Duodenal mucosa (tissue), 2 donors: Measurements from ENCODE around the gene TSPAN9.

ENCODE experiments used
- H3K27ac ChIP-seq: one replicate; pipeline ENCODE4 v1.7.0; 2013; ENCODE audit warnings: low read depth, low read length
- H3K27me3 ChIP-seq, 2 donors: one replicate each; pipeline ENCODE4 v1.7.0; 2013; ENCODE audit warnings: low read length in 2 of 2, control low read depth in 1 of 2; ENCODE audit not compliant: insufficient read depth in 2 of 2, control insufficient read depth in 1 of 2
- H3K36me3 ChIP-seq, 2 donors: one replicate each; pipeline ENCODE4 v1.7.0; 2013; ENCODE audit warnings: low read length in 2 of 2, control low read depth in 1 of 2; ENCODE audit not compliant: insufficient read depth in 2 of 2, control insufficient read depth in 1 of 2
- H3K4me1 ChIP-seq, 2 donors: one replicate each; pipeline ENCODE4 v1.7.0; 2013; ENCODE audit warnings: low read length in 2 of 2, control low read depth in 1 of 2; ENCODE audit not compliant: insufficient read depth in 2 of 2, control insufficient read depth in 1 of 2
- H3K4me3 ChIP-seq, 2 donors: one replicate each; pipeline ENCODE4 v1.7.0; 2013; ENCODE audit warnings: low read length in 2 of 2, low read depth in 1 of 2
- H3K9ac ChIP-seq, 2 donors: one replicate each; pipeline ENCODE4 v1.7.0; 2013; ENCODE audit warnings: low read length in 2 of 2, low read depth in 1 of 2
- H3K9me3 ChIP-seq, 2 donors: one replicate each; pipeline ENCODE4 v1.7.0; 2013; ENCODE audit warnings: low read length in 2 of 2, control low read depth in 1 of 2; ENCODE audit not compliant: control insufficient read depth in 1 of 2

Gene TSPAN9

GRCh38 chr12:3319723-3320492, 242.7 kb downstream of the TSPAN9 start:
- Histone ChIP-seq H3K27ac (no peak overlapping the region), H3K4me3 (no peak overlapping the region), H3K9ac (no peak overlapping the region), H3K27me3 (no peaks in the 10 kb centered on the region), H3K4me1 (no peaks in the 10 kb centered on the region), H3K9me3 (no peaks in the 10 kb centered on the region), H3K36me3 (no peaks in the 10 kb centered on the region)

- Histone ChIP-seq H3K9ac (no peak overlapping the region), H3K27me3 (no peaks in the 10 kb centered on the region), H3K4me1 (no peaks in the 10 kb centered on the region), H3K9me3 (no peaks in the 10 kb centered on the region), H3K36me3 (no peaks in the 10 kb centered on the region), H3K27ac (no peak overlapping the region), H3K4me3 (no peak overlapping the region)
Measured at GRCh38 chr12:3320881-3321509, 243.8 kb downstream of the TSPAN9 start.

- Histone ChIP-seq H3K4me1 (no peaks in the 10 kb centered on the region), H3K27me3 (no peaks in the 10 kb centered on the region), H3K9me3 (no peaks in the 10 kb centered on the region), H3K36me3 (no peaks in the 10 kb centered on the region), H3K27ac (no peak overlapping the region), H3K9ac (no peak overlapping the region), H3K4me3 (no peak overlapping the region)
Measured at GRCh38 chr12:3321881-3322280, 244.7 kb downstream of the TSPAN9 start.

DNA sequence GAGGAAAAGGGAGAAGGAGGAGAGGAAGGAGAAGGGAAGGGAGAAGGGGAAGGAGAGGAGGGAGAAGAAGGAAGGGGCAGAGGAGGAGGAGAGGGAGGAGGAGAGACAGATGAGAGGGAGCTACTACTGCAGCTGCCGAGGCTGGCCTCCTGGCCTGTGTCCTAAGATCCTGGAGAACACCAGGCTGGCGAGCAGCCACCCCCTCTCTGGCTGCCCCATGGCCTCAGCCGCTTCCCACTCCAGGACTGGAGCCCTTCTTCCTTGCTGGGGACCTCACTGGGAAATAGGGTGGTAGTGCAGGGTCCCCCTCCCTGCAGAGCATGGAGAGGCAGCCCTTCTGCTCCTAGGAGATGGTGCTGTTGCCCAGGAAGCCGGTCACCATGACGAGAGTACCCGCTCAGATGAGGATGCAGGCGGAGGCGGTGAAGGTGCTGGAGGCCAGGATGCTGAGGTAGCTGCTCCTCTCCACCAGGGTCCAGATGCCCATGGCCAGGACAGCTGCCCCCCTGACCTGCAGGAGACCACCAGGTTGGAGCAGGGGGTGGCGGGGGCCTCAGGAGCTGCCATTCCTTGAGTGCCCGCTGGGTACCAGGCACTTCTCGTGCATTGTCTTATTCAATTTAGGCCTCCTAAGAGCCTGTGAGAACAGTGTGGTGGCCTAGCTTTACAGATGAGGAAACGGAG, 246.0 kb downstream of the TSPAN9 start:
- Histone ChIP-seq H3K27ac (no peak overlapping the region), H3K27me3 (no peaks in the 10 kb centered on the region), H3K9me3 (no peaks in the 10 kb centered on the region), H3K4me3 (no peak overlapping the region), H3K36me3 (no peaks in the 10 kb centered on the region), H3K4me1 (no peaks in the 10 kb centered on the region), H3K9ac (no peak overlapping the region)

DNA sequence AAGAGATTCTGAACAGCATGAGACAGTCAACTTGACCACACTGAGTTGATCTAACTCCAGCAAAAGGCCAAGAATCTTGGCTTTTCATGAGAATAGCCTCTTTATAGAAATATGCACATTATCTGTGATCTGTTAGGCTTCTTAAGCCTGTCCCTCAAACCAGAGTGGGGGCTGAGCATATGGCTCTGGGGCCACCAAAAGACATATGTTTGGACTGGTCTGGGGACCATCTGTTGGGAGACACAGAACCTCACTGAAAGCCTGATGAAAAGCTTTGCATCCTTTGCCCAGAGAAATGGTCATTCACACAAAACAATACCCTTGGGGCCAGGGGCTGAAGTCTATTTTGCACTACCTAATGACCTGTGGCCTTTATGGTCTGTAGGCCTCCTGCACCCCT, 248.6 kb downstream of the TSPAN9 start:
- Histone ChIP-seq H3K27me3 (no peaks in the 10 kb centered on the region), H3K4me3 (no peak overlapping the region), H3K9me3 (no peaks in the 10 kb centered on the region), H3K27ac (no peak overlapping the region), H3K36me3 (no peaks in the 10 kb centered on the region), H3K4me1 (no peaks in the 10 kb centered on the region), H3K9ac (no peak overlapping the region)

DNA sequence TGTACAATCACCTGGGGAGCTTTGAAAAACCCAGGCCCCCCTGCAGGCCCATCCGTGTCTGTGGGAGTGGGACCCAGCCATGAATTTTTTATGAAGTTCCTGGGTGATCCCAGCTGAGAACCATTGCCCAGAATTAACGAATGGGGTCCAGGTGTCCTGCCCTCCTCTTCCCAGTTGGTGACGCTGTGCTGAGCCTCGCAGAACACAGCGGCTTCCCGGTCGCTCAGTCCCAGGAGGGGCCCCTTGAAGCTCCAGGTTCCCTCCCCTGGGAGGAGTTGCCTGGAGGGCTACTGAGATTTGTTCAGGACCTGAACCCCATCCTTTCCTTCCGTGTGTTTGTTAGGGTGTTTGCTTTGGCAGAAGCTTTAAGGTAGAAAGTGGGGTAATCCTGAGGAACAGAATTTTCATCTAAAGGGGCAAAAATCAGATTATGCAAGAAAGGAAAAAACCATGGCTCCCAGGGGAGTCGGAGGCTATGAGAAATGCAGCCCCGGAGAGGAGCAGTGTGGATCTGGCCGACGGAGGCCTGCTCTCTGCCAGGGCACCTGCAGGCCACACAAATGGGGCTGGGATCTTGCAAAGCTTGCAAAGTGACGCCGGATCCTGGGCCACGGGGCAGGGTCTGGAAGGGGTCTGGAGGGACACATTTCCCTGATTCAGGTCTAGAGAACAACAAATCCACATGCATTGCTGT, 249.1 kb downstream of the TSPAN9 start:
- Histone ChIP-seq H3K27me3 (no peaks in the 10 kb centered on the region), H3K9me3 (no peaks in the 10 kb centered on the region), H3K36me3 (no peaks in the 10 kb centered on the region), H3K27ac (no peak overlapping the region), H3K9ac (no peak overlapping the region), H3K4me1 (no peaks in the 10 kb centered on the region), H3K4me3 (no peak overlapping the region)

GRCh38 chr12:3326850-3327780, 249.9 kb downstream of the TSPAN9 start:
- Histone ChIP-seq H3K4me1 (no peaks in the 10 kb centered on the region), H3K27me3 (no peaks in the 10 kb centered on the region), H3K27ac (no peak overlapping the region), H3K9ac (no peak overlapping the region), H3K4me3 (no peak overlapping the region), H3K9me3 (no peaks in the 10 kb centered on the region), H3K36me3 (no peaks in the 10 kb centered on the region)

- H3K27ac ChIP-seq = no peak overlapping the region
- no peak overlapping the region for H3K4me3 ChIP-seq
- H3K9ac ChIP-seq = no peak overlapping the region
- H3K9me3 ChIP-seq = no peaks in the 10 kb centered on the region
- no peaks in the 10 kb centered on the region for H3K4me1 ChIP-seq
- H3K27me3 ChIP-seq = no peaks in the 10 kb centered on the region
- no peaks in the 10 kb centered on the region for H3K36me3 ChIP-seq
Measured at GRCh38 chr12:3328081-3328480, 250.9 kb downstream of the TSPAN9 start.

DNA sequence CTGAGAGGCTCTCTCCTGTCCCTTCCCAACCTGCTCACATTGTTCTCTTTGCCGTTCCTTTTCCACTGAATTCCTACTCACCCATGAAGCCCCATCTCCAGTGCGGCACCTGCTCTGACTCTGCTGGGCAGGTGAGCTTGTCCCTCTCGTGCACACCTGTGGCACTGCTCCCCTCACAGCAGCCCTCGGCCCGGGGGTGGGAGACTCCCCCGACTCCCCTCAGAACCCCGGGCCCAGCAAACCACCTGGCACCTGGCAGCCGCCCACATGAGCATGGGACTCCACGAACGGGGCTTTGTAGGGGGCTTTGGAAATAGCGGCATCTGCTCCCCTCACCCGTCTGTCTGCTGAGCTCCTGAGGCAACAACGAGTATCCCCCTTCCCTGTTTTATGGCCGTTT, 251.4 kb downstream of the TSPAN9 start:
- H3K36me3 ChIP-seq = no peaks in the 10 kb centered on the region

More for the DNA sequence above, 251.4 kb downstream of the TSPAN9 start:
- Histone ChIP-seq H3K27ac (no peak overlapping the region), H3K27me3 (no peaks in the 10 kb centered on the region), H3K4me1 (no peaks in the 10 kb centered on the region), H3K4me3 (no peak overlapping the region), H3K9ac (no peak overlapping the region), H3K9me3 (no peaks in the 10 kb centered on the region)
